Measurements from ENCODE around the gene SSU72.
"Not testable (repeated sequence)": the region's sequence is repeated elsewhere in the genome, so short reads cannot be mapped to it uniquely, and the experiment has no call there.

The SSU72 gene

DNA sequence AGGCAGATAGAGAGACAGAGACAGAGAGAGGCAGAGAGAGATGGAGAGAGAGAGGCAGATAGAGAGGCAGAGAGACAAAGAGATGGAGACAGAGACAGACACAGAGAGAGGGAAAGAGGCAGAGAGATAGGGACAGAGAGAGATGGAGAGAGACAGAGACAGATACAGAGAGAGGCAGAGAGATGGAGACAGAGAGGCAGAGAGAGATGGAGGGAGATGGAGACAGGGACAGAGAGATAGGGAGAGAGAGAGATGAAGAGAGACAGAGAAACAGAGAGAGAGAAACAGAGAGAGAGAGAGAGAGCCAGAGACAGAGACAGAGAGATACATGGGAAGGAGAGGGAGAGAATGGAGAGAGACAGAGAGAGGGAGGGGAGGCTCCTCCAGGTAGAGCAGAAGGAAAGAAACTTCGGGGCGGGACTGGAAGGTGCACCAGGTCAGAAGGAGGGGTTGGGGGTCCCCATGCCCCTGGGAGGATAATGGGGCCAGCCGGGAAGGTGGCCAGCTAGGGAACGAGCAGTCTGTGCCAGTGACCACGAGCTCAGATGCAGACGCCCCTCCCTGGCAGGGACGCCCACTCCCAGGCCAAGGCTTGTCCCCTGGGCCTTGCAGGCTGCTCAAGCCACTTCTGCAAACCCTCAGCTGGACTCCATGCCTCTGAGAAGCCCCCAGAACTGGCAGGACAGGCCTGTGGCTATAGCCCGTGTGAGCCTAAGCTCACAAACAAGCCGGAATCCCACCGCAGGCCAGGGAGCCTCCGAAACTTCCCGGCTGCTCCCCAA is 22.0 kb upstream of the SSU72 start:
- in situ Hi-C loops (cut with MboI; ENCODE audit: low sequenced_read_pairs), result no loop called here

DNA sequence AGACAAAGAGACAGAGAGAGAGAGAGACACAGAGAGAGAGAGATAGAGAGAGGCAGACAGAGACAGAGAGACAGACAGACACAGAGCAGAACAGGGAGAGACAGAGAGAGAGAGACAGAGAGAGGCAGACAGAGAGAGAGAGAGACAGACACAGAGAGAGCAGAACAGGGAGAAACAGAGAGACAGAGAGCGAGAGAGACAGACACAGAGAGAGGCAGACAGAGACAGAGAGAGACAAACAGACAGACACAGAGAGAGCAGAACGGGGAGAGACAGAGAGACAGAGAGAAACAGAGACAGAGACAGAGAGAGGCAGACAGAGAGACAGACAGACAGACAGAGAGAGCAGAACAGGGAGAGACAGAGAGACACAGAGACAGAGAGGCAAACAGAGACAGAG is 20.7 kb upstream of the SSU72 start:
- in situ Hi-C loops (cut with MboI; ENCODE audit: low sequenced_read_pairs), result not testable (repeated sequence)

DNA sequence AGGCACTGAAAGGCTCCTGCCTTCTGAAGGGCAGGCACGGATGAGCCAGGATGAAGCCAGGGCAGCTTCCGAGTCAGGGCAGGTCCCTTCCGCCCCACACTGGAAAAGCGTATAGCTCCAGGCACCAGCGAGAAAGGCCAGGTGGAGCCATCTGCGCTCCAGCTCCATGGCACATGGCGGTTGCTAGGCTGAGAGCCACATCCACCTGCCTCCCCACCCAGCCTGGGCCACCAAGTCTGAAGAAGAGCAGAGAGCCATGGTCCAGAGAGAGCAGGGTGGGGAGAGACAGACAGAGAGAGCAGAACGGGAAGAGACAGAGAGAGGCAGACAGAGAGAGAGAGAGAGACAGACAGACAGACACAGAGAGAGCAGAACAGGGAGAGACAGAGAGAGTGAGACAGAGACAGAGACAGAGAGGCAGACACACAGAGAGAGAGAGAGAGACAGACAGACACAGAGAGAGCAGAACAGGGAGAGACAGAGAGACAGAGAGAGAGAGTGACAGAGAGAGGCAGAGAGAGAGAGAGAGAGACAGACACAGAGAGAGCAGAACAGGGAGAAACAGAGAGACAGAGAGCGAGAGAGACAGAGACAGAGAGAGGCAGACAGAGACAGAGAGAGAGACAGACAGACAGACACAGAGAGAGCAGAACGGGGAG is 20.1 kb upstream of the SSU72 start:
- in situ Hi-C loops (cut with MboI; ENCODE audit: low sequenced_read_pairs), result no loop called here

DNA sequence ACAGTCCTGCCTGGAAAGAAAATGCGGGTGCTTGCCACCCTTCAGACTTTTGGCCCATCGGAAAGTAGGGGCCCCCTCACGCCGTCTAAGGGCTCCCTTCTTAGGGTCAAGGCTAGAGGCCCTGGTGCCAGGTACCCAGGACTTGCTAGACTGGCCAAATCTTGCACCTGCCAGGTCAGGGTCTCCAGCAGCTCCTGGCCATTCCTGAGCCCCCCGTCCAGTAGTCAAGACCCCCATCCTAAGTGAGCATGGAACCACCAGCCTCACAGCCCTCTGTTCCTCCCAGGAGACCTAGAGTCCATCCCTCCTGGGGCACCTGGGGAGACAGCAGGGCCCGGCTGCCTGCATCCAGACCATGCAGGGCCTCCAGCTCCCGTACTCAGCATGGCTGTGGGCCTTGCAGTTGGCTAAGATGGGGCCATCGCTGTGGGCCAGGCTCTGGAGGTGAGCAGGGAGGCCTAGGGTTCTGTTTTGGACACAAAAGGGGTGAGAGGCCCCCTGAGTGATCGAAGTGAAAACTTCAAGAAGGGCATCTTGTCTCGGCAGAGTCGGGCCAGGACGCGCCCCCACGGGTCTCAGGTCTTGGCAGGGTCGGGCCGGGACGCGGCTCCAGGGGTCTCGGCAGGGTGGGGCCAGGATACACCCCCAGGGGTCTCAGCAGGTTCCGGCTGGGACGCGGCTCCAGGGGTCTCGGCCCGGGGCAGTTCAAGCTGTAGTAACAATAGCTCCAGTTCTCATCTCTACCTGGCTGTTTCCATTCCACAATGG is 19.4 kb upstream of the SSU72 start:
- in situ Hi-C loops (cut with MboI; ENCODE audit: low sequenced_read_pairs), result no loop called here

DNA sequence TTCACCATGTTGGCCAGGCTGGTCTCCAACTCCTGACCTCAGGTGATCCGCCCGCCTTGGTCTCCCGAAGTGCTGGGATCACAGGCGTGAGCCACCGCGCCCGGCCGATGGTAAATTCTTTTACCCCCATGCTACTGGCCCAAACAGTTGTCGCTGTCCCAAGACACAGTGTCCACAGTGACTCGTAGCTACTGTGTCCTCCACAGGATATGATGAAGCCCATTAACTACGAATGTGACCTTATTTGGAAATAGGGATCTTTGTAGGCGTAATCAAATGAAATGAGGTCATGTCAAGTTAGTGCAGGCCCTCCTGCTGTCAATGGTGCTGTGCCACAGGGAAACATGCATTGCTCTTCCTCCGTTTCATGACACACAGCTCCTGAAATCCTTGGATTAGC is 16.8 kb upstream of the SSU72 start:
- in situ Hi-C loops (cut with MboI; ENCODE audit: low sequenced_read_pairs), result no loop called here

DNA sequence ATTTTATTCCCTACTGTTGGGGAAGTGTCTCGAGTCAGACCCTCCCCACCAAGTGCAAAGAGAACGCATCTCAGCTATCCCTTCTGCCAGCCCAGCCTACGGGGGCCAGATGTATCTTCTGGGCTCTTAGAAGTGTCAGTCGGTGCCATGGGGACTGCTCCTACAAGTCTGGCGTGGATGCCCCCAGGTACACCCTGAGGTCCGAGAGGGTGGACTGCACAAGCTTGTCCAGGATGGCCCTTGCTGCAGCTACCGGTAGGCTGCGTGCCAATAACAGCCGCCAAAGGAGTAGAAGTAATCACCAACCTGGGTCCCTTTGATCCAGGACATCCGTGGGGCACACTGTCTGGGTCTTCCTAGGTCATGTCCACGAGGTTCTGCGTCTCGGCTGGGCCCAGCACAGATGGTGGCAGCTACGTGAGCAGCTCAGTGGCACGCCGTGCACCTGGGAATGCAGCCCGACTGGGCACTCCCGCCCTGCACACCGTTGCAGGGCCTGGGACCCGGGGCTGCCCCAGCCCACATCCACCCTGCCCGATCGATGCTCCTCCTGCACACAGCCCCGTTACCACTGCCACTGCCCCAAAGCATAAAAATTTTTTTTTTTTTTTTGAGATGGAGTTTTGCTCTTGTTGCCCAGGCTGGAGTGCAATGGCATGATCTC is 8.8 kb upstream of the SSU72 start:
- in situ Hi-C loops (cut with MboI; ENCODE audit: low sequenced_read_pairs), result no loop called here

DNA sequence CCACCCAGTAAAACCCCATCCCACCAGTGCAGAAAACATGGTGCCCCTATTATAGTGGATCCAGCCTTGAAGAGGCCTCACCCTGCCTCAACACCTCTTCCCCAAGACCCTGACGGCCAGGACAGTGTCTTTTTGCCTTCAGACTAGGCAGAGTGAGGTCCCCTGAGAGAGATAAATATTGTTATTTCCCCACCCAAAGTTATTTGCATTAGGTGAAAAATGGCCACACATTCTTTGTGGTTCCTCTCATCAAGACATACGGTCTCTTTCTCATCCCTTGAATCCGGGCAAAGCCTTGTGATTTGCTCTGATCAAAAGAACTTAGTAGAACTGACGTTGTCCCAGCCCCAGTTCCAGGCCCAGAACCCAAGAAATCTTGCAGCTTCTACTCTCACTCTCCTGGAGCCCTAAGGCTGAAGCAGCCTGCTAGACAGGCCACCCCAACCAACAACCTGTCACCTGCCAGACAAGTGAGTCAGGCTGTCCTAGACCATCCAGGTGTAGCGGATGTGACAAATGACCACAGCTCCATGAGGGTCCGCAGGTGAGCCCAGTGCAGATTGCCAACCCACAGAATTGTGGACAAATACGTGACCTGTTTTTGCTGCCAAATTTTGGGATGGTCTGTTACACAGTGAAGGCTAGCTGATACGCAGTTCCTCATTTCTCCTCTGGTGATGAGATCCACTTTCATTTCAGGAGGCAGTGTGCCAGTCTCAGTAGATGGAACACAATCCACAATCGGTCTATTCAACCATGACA is 8.1 kb upstream of the SSU72 start:
- in situ Hi-C loops (cut with MboI; ENCODE audit: low sequenced_read_pairs), result no loop called here

DNA sequence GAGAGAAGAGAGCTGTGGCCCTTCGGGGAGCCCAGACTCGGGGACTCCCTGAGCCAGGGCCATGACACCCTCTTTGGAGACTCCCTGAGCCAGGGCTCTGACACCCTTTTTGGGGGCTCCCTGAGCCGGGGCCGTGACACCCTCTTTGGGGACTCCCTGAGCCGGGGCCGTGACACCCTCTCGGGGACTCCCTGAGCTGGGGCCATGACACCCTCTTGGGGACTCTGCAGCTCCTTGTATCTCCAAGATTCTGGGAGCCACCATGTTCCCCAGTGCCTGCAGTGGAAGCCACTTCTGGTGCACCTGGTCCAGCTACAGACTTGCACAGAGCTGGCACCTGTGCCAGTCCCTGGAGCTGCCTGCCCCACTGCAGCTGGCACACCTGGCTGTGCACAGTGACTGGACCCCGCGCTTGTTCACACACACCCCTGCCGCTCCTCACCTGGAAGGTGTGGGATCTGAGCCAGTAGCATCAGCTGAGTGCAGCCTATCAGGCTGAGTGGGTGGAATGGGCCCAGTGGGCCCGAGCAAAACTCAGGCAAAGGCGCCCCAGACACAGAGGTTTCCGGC is 3.8 kb upstream of the SSU72 start:
- in situ Hi-C loops (cut with MboI; ENCODE audit: low sequenced_read_pairs), result no loop called here

DNA sequence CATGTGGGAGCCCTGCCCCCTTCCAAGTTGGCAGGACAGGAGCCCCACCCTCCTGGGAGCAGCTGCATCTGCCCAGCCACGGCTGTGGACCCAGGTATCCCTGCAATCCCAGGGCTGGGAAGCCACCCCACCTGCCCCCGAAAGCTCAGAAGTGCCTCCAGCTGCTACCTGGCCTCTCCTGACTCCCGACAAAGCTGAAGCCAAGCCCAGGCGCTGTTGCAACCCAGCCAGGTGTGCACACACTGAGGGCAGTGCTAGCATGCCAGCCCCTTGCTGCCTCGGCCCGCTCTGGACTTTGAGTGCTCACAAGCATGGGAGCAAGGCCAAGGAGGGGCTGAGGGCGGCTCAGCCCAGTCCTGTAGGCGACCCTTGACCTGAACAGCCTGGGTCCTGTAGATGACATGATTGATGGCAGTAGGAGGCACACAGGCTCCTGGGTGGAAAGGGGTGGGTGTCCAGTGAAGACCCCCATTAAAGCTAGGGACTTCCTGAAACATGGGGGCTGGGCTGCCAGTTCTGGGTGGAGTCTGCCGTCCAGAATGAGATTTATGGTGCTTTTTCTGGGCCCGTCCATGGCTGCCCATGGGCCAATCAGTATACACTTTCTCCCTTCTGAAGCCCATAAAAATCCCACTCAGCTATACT is 2.8 kb upstream of the SSU72 start:
- in situ Hi-C loops (cut with MboI; ENCODE audit: low sequenced_read_pairs), result no loop called here

DNA sequence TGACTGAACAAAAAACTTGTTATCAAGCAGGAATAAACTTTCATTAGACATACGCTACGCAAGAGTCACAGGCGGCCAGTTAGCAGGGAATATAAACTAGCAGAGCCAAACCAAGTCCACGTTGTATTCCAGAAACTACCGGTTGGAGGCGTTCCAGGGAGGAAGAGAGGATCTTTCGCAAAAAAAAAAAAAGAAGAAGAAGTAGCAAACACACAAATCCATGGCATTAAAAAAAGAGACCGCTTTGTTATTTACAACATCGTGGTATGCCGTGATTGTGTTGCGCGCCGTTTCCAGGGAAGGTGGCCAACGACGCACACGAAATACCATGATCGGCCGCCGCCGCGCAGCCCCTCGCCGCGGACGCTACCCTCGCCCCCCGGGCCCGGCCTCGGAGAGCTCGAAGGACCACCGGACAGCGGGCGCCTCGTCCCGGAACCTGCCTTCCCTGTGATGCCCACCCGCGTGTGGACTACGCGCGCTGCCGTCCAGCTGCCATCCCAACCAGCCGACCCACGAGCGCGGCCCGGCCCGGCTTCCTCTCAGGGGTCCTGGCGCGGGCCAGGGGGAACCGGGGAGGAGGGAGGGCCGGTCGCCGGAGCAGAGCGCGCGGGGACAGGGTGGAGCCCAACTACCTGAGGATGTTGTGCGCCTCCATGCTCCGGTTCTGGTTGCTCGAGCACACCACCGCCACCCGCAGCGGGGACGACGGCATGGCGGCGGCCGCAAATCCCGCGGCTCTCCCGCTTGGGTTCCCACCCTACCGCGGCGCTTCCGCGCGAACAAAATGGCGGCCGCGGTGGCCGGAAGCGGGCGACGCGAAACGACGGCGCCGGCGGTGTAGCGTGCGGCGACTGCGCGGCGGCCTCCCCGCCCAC is 581 bp downstream of the SSU72 start:
- in situ Hi-C loops (cut with MboI; ENCODE audit: low sequenced_read_pairs), result no loop called here

DNA sequence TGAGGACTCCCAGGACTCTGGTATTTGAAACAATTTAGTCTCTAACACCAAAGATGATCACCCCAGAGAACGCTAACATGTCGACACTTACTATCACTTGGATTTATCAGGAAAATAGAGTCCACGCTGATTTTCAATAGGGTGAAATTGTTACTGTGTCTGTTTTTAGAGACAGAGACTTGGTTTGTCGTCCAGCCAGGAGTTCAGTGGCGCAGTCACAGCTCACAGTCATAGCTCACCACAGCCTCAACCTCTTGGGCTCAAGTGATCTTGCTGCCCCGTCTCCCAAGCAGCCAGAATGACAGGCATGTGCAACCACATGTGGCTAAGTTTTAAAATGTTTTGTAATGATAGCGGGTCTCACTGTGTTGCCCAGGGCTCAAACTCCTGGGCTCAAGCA is 5.3 kb downstream of the SSU72 start:
- in situ Hi-C loops (cut with MboI; ENCODE audit: low sequenced_read_pairs), result no loop called here

DNA sequence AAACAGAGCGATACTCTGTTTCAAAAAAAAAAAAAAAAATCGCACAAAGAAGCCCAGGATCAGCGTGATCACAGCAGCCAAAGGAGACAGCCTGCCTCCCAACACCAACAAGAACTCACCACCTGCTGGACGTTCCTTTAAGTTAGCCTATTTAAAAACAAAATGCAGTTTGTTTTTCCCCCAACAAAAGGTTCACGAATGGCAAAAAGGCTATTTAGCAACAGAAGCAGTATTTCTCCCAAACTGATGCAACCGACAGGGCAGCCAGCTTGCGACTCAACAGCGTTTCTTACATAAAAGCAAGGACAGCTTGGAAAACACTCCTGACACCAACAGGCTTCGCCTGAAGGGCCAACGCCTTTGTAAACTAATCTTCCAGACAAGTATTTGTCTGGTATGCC is 6.8 kb downstream of the SSU72 start:
- in situ Hi-C loops (cut with MboI; ENCODE audit: low sequenced_read_pairs), result no loop called here

DNA sequence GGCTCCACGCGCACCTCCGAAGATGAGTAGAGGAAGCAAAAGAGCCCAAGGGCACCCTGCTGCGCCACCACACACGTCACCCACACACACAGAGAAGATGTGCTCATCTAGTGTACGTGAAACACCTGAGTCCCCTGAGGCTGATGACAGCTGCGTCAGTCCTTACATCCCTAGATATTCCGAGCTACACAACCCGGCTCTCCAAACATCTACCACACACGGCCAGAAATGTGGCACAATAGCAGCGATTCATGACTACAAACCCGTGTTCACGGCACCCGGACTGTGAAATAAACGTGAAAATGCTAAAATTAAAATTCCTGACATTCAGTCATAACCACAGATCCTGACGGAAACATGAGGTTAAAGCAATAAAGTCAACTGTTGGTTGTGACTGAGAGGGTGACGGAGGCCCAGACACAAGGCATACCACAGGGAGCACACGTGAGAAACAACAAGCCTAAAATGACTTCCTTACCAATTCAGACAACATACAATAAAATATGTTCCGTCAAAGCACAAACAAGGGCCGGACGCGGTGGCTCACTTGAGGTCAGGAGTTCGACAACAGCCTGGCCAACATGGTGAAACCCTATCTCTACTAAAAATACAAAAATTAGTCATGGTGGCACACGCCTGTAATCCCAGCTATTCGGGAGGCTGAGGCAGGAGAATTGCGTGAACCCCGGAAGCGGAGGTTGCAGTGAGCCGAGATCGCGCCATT is 7.3 kb downstream of the SSU72 start:
- in situ Hi-C loops (cut with MboI; ENCODE audit: low sequenced_read_pairs), result no loop called here

DNA sequence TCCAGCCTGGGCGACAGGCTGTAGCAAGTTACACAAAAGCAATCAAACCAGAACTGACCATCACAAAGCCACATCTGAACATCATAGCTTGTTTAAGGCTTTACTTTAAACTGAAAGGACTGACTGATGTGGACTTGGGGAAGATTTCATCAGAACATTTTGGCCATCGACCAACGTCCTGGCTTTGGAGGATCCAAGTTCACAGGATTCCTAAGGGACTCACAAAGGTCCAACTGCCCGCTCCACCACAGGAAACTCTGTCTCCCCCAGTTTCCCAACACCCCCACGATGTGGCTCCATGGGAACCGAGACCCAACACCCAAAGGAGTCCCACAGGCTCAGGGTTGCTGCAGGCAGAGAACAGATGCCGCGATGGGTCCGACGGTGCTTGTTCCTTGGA is 9.3 kb downstream of the SSU72 start:
- in situ Hi-C loops (cut with MboI; ENCODE audit: low sequenced_read_pairs), result no loop called here

DNA sequence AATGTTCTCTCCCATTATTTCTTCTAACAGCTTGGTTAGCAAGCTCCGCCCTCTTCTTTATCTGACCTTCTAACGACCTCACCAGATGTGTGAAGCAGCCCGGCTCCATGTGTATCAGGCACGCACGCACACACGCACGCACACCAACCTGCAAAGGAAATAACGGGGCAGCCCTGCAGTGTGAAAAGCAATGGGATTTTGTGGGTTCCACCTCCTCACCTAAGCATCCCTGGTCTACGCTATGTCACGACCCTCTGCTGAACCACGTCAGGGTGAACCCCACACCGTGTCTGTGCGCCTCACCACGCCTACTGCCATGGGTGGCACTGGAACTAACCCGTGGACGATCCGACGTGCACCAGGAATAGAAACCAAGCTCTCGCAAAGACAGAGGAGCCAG is 10.4 kb downstream of the SSU72 start:
- in situ Hi-C loops (cut with MboI; ENCODE audit: low sequenced_read_pairs), result no loop called here

DNA sequence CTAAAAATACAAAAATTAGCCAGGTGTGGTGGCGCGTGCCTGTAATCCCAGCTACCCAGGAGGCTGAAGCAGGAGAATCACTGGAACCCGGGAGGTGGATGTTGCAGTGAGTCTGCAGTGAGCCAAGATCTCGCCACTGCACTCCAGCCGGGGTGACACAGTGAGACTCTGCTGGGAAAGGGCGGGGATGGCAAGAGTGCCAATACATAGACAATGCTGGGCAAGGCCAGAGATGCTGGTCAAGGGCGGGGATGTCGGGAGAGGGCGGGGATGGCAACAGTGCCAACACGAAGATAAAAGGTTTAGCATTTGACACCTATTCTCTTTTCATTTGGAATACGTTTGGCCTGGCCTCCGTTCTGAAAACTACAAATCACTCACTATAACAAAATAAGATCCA is 11.0 kb downstream of the SSU72 start:
- in situ Hi-C loops (cut with MboI; ENCODE audit: low sequenced_read_pairs), result no loop called here

DNA sequence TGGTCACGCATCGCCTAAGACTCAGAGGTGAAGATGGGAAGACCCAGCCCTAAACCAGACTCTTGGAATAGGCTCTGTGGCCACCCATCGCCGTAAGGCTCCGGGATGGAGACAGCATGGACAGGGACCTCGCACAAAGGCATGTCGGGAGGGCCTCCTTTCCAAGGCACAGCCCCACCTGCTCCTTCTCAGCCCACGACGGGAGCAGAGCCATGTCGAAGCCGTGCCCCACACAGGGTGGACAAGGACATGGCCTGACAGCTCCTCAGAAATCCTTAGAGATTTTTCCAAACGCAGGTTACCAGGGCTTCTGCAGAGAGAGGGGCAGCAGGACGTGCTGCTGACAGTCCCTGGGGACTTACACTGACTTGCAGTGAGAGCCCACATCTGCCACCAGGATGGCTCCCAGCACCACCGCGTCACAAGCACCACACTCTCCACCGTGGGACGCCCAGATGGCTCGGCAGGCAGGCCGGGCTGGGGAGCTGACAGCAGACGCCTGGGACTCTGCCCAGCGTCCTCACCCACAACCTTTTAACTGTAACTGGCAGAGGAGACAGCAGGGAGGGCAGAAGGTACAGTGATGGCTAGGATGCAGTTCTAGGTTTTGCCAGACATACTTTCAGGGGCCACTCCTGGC is 12.0 kb downstream of the SSU72 start:
- in situ Hi-C loops (cut with MboI; ENCODE audit: low sequenced_read_pairs), result no loop called here
